ENCODE results near the gene GAS5. TPM values are rescaled to one million over a fixed set of nuclear protein-coding genes. Genes with fewer than 3 reads are reported as not detected.
A peak's percentile ranks its signal among the peaks of the same experiment; 100 is the strongest.

Gene GAS5
- total RNA-seq: 100 to 1,000 TPM; 913 to 929 TPM

DNA sequence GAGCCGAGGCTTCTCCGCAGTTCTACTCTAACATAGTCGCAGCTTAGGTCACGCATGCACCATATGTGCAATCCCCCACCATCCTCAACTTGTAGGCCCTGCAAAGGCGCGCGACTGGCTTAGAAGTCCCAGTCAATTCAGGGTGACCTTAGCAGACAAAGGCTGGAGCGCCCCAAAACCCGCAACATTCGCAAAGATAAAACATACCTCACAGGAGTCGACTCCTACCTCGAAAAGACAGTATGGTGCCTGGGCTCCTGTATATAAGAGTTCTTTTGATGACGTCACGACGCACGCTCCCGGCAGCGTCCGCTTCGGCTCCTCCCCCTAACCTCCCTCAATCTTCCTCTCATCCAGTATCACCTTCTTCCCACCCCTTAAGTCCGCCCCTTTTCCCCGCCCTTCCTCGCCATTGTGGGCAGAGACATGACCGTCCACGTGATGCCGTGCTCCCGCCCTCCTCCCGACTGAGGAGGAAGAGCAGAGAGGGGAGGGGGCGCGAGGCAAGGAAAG, at the start of gene GAS5:
Gene GAS5, minus strand, starts transcription at position 237 of the 513 bp plus-strand sequence.
- Mint-ChIP-seq H3K4me3 (peak within 1 kb of the TSS; percentile 99), H3K27ac (peak within 1 kb of the TSS; percentile 98), H3K36me3 (peaks cover 58% of the 10 kb centered on the region), H3K4me1 (ENCODE audit: low read depth) (peaks cover 68% of the 10 kb centered on the region), H3K27me3 (peaks cover 3% of the 10 kb centered on the region), H3K9me3 (no peaks in the 10 kb centered on the region)
- ChIA-PET CTCF (interaction anchor here (0.6 kb wide), 1 partner anchor 620 kb away, joined by 3 read pairs; no protein-coding TSS in a partner anchor), POLR2A (interaction anchor here (0.6 to 3.2 kb wide), 15 partner anchors 10 to 1335 kb away, joined by 3 to 25 read pairs (median 3); partner anchors contain the start of genes CENPL, DARS2, KLHL20 and MRPS14)
- intact Hi-C loops (cut with micrococcal nuclease): loop anchor here (1.0 to 5.0 kb wide), 10 partner anchors 44 to 1336 kb away; partner anchors contain the start of genes CACYBP, CENPL, DARS2 and KLHL20
- peak; percentile 100 for DNase-seq

- ChIA-PET CTCF (no interaction called here), POLR2A (no interaction called here)
- no peak for DNase-seq
- Mint-ChIP-seq H3K36me3 (no peaks in the 10 kb centered on the region), H3K4me3 (no peak within 1 kb of the TSS), H3K27me3 (no peaks in the 10 kb centered on the region), H3K9me3 (no peaks in the 10 kb centered on the region), H3K4me1 (ENCODE audit: low read depth) (no peaks in the 10 kb centered on the region), H3K27ac (no peak within 1 kb of the TSS)
- intact Hi-C loops (cut with micrococcal nuclease): no loop called here
Measured at GRCh38 chr1:173917149-173917548, 49.4 kb upstream of the GAS5 start, which contains the start of gene SERPINC1. Gene SERPINC1, minus strand, starts transcription at chr1:173917327. Its CDS starts 68 bp downstream, at chr1:173917259.

DNA sequence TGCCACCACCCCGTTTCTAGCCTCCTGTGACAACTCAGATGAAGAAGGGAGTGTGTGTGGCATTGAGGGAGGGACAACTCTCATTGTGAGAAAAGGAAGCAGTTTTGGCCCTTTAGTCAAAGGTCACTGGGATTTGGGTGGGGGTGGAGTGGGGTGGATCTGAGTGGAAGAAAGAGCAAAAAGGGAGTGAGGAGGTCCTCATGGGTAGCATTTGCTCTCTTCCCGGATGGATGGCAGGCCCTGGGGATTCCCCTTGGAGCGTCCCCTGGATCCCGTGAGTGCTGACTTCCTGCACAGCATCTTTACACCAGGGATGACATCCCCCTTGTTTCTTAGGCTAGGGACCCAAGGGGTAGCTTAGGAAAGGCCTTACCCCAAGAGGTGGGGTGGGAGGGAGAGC, 48.9 kb upstream of the GAS5 start:
- POLR2A ChIA-PET: no interaction called here
- intact Hi-C loops (cut with micrococcal nuclease): no loop called here
- Mint-ChIP-seq H3K4me3 (no peak overlapping the region), H3K9me3 (no peaks in the 10 kb centered on the region), H3K27ac (no peak overlapping the region), H3K36me3 (no peaks in the 10 kb centered on the region), H3K27me3 (no peaks in the 10 kb centered on the region), H3K4me1 (ENCODE audit: low read depth) (no peaks in the 10 kb centered on the region)
- CTCF ChIA-PET: no interaction called here
- no peak for DNase-seq

DNA sequence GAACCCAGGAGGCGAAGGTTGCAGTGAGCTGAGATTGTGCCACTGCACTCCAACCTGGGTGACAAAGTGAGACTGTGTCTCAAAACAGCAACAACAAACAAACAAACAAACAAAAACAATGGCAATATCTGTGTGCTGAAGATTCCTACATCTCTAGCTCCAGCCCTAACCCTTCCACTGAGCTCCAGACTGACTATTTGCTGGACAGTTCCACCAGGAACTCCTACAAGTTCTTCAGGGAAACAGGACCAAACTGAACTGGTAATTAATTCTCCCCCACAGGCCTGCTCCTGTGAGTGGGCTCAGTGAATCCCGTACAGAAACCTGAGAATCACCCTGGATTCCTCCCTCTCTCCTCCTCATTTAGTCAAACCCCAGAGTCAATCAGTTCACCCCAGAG, 47.8 kb upstream of the GAS5 start:
- no peaks in the 10 kb centered on the region for H3K9me3 Mint-ChIP-seq
- no peak overlapping the region for H3K27ac Mint-ChIP-seq
- CTCF ChIA-PET: interaction anchor here (0.6 to 1.4 kb wide), 8 partner anchors 11 to 269 kb away, joined by 3 to 4 read pairs (median 3); no protein-coding TSS in a partner anchor
- no peak overlapping the region for H3K4me3 Mint-ChIP-seq
- intact Hi-C loops (cut with micrococcal nuclease): no loop called here
- no peaks in the 10 kb centered on the region for H3K27me3 Mint-ChIP-seq
- POLR2A ChIA-PET: no interaction called here
- no peaks in the 10 kb centered on the region for H3K4me1 Mint-ChIP-seq (ENCODE audit: low read depth)
- no peak for DNase-seq
- H3K36me3 Mint-ChIP-seq: no peaks in the 10 kb centered on the region

GRCh38 chr1:173914366-173914871, 46.6 kb upstream of the GAS5 start:
- DNase-seq: peak; percentile 50
- no peak overlapping the region for H3K4me3 Mint-ChIP-seq
- intact Hi-C loops (cut with micrococcal nuclease): no loop called here
- H3K36me3 Mint-ChIP-seq: no peaks in the 10 kb centered on the region
- CTCF ChIA-PET: interaction anchor here (0.6 to 1.4 kb wide), 4 partner anchors 29 to 638 kb away, joined by 3 to 4 read pairs (median 3); no protein-coding TSS in a partner anchor
- no peaks in the 10 kb centered on the region for H3K4me1 Mint-ChIP-seq (ENCODE audit: low read depth)
- no peak overlapping the region for H3K27ac Mint-ChIP-seq
- no peaks in the 10 kb centered on the region for H3K27me3 Mint-ChIP-seq
- POLR2A ChIA-PET: no interaction called here
- H3K9me3 Mint-ChIP-seq: no peaks in the 10 kb centered on the region

- no peak for DNase-seq
- CTCF ChIA-PET: no interaction called here
- no peaks in the 10 kb centered on the region for H3K9me3 Mint-ChIP-seq
- H3K27me3 Mint-ChIP-seq: no peaks in the 10 kb centered on the region
- H3K36me3 Mint-ChIP-seq: no peaks in the 10 kb centered on the region
- H3K4me1 Mint-ChIP-seq (ENCODE audit: low read depth): no peaks in the 10 kb centered on the region
- POLR2A ChIA-PET: no interaction called here
- H3K4me3 Mint-ChIP-seq: no peak overlapping the region
- intact Hi-C loops (cut with micrococcal nuclease): no loop called here
- no peak overlapping the region for H3K27ac Mint-ChIP-seq
Measured at GRCh38 chr1:173913111-173913510, 45.3 kb upstream of the GAS5 start.

- POLR2A ChIA-PET: no interaction called here
- H3K27ac Mint-ChIP-seq: no peak overlapping the region
- CTCF ChIA-PET: no interaction called here
- no peak for DNase-seq
- H3K4me1 Mint-ChIP-seq (ENCODE audit: low read depth): peaks cover 8% of the 10 kb centered on the region
- H3K9me3 Mint-ChIP-seq: no peaks in the 10 kb centered on the region
- H3K27me3 Mint-ChIP-seq: no peaks in the 10 kb centered on the region
- H3K4me3 Mint-ChIP-seq: no peak overlapping the region
- peaks cover 6% of the 10 kb centered on the region for H3K36me3 Mint-ChIP-seq
- intact Hi-C loops (cut with micrococcal nuclease): no loop called here
Measured at GRCh38 chr1:173903827-173904531, 36.2 kb upstream of the GAS5 start.

- H3K36me3 Mint-ChIP-seq: peaks cover 6% of the 10 kb centered on the region
- H3K4me1 Mint-ChIP-seq (ENCODE audit: low read depth): peaks cover 8% of the 10 kb centered on the region
- intact Hi-C loops (cut with micrococcal nuclease): no loop called here
- POLR2A ChIA-PET: no interaction called here
- CTCF ChIA-PET: no interaction called here
- no peak overlapping the region for H3K27ac Mint-ChIP-seq
- no peak for DNase-seq
- no peaks in the 10 kb centered on the region for H3K9me3 Mint-ChIP-seq
- no peaks in the 10 kb centered on the region for H3K27me3 Mint-ChIP-seq
- H3K4me3 Mint-ChIP-seq: no peak overlapping the region
Measured at GRCh38 chr1:173900992-173901391, 33.2 kb upstream of the GAS5 start.

- H3K27me3 Mint-ChIP-seq: no peaks in the 10 kb centered on the region
- POLR2A ChIA-PET: no interaction called here
- DNase-seq: no peak
- intact Hi-C loops (cut with micrococcal nuclease): no loop called here
- H3K4me3 Mint-ChIP-seq: no peak overlapping the region
- CTCF ChIA-PET: no interaction called here
- peaks cover 6% of the 10 kb centered on the region for H3K36me3 Mint-ChIP-seq
- H3K27ac Mint-ChIP-seq: no peak overlapping the region
- H3K4me1 Mint-ChIP-seq (ENCODE audit: low read depth): peaks cover 8% of the 10 kb centered on the region
- H3K9me3 Mint-ChIP-seq: no peaks in the 10 kb centered on the region
Measured at GRCh38 chr1:173900427-173900826, 32.6 kb upstream of the GAS5 start.

GRCh38 chr1:173894189-173894588, 26.4 kb upstream of the GAS5 start:
- H3K27ac Mint-ChIP-seq: no peak overlapping the region
- no peaks in the 10 kb centered on the region for H3K9me3 Mint-ChIP-seq
- peaks cover 7% of the 10 kb centered on the region for H3K36me3 Mint-ChIP-seq
- ChIA-PET CTCF (no interaction called here), POLR2A (no interaction called here)
- DNase-seq: no peak
- intact Hi-C loops (cut with micrococcal nuclease): no loop called here
- H3K4me1 Mint-ChIP-seq (ENCODE audit: low read depth): peaks cover 4% of the 10 kb centered on the region
- no peaks in the 10 kb centered on the region for H3K27me3 Mint-ChIP-seq
- H3K4me3 Mint-ChIP-seq: no peak overlapping the region

GRCh38 chr1:173893611-173894010, 25.8 kb upstream of the GAS5 start:
- ChIA-PET POLR2A (no interaction called here), CTCF (no interaction called here)
- no peaks in the 10 kb centered on the region for H3K9me3 Mint-ChIP-seq
- H3K4me1 Mint-ChIP-seq (ENCODE audit: low read depth): peaks cover 4% of the 10 kb centered on the region
- intact Hi-C loops (cut with micrococcal nuclease): no loop called here
- H3K36me3 Mint-ChIP-seq: peaks cover 7% of the 10 kb centered on the region
- DNase-seq: no peak
- no peaks in the 10 kb centered on the region for H3K27me3 Mint-ChIP-seq
- no peak overlapping the region for H3K4me3 Mint-ChIP-seq
- H3K27ac Mint-ChIP-seq: no peak overlapping the region

- H3K4me1 Mint-ChIP-seq (ENCODE audit: low read depth): peaks cover 23% of the 10 kb centered on the region
- no peak overlapping the region for H3K27ac Mint-ChIP-seq
- ChIA-PET POLR2A (interaction anchor here (0.9 kb wide), 1 partner anchor 22 kb away, joined by 3 read pairs; the partner anchor contains the start of genes GAS5 and ZBTB37), CTCF (no interaction called here)
- intact Hi-C loops (cut with micrococcal nuclease): no loop called here
- no peak overlapping the region for H3K4me3 Mint-ChIP-seq
- no peaks in the 10 kb centered on the region for H3K9me3 Mint-ChIP-seq
- peaks cover 34% of the 10 kb centered on the region for H3K36me3 Mint-ChIP-seq
- no peaks in the 10 kb centered on the region for H3K27me3 Mint-ChIP-seq
- DNase-seq: no peak
Measured at GRCh38 chr1:173889885-173890284, 22.1 kb upstream of the GAS5 start.
